GM21529 (cell line): ENCODE measurements around the gene PODXL2.
"Not testable (repeated sequence)": the region's sequence is repeated elsewhere in the genome, so short reads cannot be mapped to it uniquely, and the experiment has no call there.

ENCODE experiments used
- ATAC-seq: cut with Tn5 transposase; IDR thresholded peaks from one replicate; pipeline ENCODE4 v1.9.1; 2021; ENCODE audit not compliant: unreplicated experiment

Gene PODXL2

DNA sequence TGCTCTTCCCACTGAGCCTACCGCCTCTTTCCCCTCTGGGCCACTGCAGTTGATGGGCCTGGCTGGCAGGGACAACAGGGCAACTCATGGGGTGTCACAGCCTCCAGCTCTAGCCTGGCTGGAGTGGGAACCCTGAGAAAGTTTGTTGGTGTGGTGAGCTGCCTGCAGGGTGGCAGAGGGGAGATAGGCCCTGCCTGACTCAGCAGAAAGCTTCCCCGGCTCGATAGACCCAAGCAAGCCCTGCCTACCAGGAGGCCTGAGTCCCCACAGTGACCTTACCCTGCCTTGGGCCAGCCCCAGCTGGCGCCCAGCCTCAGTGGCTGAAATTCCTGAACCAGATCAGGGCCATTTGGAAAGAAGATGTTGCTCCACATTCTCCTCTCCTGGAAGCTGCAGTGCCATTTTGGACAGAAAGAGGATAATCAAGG lies 73.2 kb downstream of the PODXL2 start:
- no peak for ATAC-seq

DNA sequence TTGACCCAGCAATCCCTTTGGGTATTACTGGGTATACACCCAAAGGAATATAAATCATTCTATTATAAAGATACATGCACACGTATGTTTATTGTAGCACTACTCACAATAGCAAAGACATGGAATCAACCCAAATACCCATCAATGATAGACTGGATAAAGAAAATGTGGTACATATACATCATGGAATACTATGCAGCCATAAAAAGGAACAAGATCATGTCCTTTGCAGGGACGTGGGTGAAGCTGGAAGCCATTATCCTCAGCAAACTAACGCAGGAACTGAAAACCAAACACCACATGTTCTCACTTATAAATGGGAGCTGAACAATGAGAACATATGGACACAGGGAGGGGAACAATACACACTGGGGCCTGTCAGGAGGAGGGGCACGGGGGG lies 75.9 kb downstream of the PODXL2 start:
- ATAC-seq: not testable (repeated sequence)

DNA sequence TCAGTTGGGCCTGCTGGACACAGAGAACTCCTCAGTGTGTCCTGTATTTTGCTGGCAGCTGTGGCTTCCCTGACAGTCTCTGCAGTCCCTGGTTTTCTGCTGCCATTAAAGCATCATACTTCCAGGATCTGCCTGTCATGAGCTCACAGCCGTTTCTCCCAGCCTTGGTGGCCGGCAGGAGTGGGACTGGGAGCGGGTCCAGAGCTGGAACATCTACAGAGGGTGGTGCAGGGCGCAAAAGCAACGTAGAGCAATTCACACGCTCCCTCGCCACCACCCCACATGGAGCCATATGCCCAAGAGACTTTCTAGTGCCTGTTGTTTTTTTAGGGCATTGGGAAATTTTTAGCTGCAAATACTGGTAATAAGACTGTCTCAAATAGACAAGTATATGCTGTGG lies 77.3 kb downstream of the PODXL2 start:
- ATAC-seq: no peak

DNA sequence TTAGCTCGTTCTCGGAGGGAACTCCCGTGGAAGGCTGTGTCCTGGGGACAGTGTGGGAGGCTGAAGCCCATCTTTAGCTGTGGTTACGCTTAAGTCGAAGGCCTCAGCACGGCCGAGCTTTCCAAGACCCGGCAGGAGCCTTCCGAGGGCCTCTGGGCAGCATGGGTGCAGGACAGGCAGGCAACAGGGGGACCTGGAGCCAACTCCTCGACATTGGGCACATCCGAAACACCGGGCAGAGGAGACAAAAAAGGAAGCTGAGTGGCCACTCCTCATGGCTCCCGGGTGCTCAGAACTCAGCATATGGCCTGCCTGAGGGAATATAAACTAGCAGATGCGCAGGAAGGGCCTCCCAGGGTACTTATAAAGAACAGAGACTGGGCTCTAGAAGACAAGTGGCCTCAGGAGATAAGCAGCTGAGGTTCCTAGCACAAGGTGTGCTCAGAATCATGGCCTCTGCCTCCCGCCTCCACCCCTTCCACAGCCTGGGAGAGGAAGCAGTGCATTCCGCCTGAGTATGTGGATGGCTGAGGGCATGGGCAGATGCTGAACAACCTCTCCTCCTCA lies 77.9 kb downstream of the PODXL2 start:
- no peak for ATAC-seq

DNA sequence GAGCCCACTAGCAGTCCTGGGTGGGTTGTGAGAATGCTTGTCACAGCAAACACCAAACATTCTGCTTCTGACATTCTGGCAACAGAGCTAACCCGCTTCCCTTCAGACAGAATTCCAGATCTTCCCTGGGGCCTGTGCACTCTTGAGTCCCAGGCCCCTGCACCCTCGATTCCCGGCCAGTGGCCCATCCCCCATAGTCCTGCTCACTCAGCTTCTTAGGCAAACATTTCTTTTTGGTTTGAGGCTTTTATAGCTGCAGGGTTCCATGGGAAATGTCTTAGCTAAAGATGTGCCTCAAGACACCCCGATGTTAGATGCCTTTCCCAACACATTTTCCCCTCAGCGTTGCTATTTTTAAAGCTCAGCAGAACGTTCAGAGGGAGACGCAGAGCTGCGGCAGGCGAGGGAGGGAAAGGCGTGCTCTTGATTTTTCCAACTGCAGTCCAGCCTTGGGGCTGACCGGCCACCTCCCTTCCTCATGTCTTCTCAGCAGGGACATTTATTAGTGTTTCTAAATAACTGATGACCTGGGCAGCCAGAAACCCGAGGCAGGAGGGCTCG lies 78.9 kb downstream of the PODXL2 start:
- no peak for ATAC-seq

DNA sequence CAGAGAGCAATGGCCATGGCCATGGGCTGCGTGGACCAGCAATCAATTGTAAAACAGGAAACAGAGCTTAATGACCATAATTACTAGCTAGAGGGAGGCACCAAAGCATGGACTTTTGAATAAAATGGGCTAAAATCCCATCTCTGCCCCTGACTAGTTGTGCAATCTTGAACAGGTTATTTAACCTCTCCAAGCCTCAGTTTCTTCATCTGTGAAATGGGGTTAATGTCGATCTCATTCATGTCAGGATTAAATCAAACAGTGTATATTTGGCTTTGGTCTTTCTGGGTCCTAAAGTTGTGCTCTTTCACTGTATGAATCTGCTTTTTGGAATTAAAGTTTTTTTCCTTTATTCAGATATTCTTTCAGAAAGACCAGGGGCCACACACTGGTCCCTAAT lies 79.9 kb downstream of the PODXL2 start:
- no peak for ATAC-seq

DNA sequence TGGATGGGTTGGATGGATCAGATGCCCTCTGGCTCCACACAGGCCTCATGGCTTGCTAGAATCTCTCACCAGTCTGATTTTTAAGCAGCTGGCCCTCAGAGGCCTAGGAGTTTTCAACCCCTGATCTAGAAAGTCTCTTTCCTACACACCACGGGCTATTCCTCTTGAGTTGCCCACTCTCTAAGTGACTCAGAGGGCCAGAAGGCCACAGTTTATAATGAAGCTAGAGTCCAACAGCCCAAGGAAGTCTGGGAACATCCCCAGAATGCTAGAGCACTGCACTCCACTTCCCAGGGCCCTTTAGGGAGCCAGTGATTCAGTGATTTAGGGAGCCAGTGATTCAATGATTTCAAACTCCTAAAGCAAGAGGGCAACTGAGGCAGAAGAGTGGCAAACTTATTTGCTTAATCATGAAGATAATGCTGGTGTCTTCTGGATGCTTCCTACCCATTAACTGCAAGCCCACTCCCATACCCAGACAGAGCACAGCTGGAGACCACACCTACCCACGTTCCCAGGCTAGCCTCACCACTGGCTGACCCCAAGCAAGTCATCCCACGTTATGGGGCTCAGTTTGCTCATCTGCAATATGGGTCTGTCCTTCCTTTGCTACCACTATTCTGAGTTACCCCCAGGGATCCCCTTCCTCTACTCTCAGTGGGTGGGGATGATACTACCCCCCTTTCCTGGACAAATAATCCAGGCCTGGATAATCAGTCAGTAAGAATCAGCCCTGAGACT lies 80.5 kb downstream of the PODXL2 start:
- no peak for ATAC-seq

DNA sequence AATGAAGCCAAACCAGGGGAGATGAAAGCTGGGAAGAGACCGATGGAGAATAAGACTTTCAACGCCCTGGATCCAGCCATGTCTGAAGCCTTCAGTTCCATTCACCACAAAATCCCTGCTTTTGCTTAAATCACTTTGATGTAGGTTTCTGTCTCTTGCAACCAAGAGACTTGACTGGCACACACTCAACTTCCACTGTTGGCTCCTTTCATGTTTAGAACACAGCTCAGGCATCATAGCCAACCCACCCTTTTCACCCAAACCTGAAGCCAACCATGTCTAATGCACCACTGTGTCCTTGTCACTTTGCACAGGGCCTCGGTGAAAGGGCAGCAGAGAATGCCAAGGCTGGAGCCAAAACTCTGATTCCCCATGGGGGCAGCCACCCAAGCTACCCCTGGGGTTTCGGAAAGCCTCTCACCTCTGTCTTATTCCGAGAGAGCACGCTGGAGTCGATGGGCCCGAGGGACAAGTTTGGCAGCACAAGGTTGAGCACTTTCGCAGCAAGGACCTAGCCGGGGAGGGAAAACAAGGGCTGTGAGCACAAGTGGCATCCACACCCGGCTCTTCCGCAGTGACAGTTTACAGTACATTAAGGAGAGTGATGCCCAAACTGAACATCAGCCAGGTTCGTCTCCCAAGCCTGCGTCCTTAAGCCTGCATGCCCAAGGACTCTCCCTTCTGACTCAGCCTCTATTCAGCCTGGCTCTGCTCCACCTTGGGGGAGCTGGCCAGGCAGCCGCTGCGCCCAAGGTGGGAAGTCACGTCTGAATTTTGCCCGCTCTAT lies 81.4 kb downstream of the PODXL2 start:
- no peak for ATAC-seq

DNA sequence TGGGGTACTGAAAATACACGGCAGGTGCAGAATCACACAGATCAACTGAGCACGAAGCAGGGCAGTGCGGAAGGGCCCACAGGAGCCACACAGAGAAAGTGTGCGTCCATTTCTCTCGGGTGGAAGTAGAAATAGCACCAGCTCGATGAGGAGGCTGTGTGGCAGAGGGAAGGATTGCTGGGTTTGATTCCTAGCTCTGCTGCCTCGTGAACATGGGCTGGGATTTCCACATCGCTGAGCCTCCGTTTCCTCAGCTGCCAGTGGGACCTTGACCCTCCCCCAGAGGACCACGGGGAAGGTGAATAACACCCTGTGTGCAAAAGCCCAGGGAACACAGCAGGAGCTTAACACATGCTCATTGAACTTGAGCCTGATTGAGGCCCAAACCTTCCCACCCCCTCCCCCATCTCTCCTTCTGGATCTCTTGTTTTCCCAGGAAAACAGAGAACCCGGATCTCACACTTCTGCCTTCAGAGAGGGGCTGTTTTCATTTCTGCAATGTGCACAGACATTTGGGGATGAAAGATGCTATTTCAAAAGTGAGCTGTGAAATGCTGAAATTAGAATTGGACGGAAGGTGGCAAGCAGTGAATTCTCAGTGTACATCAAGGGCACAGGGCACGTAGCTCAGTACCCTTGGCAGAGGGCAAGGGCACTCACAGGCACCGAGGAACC lies 82.2 kb downstream of the PODXL2 start:
- no peak for ATAC-seq

DNA sequence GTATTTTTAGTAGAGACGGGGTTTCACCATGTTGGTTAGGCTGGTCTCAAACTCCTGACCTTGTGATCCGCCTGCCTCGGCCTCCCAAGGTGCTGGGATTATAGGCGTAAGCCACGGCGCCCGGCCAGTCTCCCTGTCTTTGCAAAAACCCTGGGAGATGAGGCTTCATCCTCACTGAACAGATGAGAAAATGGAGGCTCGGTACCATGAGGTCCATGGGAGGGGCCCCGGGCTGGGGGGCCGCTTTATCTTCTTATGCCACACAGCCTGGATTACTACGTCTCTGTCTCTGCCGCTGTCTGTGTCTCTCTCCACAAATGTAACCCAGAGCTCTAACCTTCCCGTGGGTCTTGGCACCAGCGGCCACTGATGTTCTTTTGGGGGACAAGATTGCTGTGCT lies 82.9 kb downstream of the PODXL2 start:
- no peak for ATAC-seq

DNA sequence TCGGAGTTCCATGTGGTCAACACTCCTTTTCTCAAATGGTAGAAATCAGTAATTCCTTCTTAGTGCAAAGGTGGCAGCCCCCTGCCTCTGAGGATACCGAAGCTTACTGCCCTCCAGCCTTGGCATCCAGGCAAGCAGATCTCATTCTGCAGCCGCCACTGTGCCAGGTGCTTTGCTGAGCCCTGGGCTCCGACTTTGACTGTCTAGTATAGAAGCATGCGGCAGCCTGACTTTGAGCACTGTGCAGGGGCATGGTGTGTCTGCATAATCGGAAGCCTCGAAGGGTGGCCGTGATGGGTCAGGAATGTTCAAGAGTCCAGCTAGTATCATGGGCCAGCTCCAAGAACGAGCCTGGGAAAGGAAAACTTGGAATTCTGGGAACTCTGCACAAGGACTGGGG lies 83.5 kb downstream of the PODXL2 start:
- ATAC-seq: no peak

DNA sequence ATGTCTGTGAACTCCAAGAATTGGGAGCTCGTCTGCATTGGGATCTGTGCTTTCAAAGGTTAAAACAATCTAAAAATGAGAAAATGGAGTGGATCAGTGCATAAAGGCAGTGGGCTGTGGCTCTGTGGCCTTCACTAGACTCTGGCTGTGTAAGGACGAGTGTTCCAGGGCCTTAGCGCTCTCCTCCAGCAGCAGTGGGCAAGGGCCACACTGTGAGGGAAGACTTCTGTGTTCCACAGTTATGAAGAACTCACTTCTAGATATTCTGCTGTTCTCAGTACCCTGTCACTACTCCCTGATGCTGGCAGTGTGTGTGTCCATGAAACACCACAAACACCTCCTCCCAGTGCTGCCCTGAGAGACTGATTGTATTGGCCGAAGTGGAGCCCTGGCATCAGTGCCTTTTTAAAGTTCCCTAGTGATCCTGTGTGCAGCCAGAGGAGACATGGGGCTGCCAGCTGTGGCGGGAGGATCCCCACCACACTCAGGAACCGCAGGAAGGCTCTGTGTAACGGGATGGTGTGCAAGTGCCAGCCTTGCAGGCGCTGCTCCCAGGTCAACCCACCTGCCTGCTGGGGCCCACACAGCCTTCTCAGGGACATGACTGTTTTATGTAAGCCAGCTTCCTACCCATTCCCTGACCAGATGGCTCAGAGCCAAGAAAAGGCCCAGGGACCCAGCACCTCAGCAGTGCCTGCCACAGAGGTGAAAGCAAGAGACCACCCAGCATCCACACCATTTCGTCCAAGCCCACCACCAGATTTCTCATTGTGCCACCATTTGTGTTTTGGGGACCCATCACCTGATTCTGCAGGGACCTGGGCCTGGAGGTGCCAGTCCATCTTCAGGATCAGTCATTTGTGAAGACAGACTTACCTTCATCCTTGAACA lies 84.1 kb downstream of the PODXL2 start:
- ATAC-seq: no peak

DNA sequence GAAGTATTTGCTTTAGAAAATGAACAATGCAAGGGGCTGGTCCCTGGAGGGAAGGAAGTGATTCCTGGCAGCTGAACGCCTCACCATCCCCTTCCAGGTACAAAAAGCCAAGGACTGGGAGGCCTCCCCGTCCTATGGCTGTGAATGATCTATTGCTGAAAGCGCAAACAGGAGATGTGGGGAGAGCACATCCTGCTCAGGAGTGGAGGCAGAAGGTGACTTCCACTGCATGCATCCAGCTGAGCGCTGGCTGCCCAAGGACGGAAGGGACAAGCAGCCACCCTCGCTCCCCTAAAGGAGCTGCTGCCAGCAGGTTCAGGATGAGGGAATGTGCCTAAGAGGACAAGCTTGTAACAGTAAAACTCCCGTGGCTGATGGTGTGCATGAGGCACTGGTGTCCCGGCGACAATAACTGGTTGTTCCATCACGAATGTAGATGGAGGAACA lies 85.2 kb downstream of the PODXL2 start:
- ATAC-seq: no peak

DNA sequence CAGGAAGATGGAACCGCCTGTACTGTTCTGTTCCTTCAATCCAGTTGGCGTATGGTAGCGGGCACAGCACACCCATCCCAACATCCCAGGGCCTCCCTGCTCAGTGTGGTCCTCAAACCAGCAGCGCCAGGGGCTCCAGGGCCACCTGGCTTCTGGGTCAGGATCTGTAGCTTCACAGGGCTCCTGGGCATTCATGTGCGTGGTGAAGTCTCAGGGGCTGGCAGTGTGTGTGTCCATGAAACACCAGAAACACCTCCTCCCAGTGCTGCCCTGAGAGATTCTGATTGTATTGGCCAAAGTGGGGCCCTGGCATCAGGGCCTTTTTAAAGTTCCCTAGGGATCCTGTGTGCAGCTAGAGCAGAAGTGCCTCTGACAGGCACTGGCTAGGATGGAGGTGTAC lies 85.9 kb downstream of the PODXL2 start:
- no peak for ATAC-seq

DNA sequence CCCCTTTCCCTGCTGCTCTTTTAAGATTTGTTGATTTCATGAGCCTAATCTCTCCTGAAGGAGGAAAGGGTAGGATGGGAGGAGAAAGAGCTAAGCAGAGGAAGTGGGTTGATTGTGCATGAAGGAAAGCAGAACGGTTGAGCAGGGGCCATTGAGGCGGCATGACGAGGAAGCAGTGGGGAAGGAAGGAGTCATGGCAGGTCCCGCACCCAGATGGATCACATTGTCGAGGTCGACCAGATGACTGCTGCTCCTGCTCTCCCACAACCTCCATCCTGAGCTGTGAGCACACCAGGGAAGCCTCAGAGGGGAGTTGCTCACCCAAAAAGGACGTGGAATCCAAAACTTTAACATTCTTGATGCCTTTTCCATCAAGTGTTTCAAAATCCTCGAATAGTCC lies 86.5 kb downstream of the PODXL2 start:
- ATAC-seq: no peak

DNA sequence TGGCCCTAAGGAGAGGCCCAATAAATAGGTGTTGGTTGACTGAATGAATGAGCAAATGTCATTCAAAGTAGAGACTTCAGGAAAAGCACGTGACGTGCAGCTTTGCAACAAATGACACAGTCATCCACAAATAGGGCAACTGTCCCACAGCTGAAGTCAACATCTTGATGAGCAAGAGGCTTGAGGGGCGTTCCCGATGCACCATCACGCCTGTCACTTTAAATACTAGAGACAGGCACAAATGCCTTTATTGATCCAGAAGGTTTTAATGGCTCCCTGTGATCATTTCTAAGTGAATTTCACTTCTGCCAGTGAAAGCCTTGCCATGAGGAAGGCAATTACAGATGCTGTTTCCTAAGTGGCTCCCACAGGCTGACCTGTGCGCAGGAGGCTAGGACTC lies 87.4 kb downstream of the PODXL2 start:
- no peak for ATAC-seq

DNA sequence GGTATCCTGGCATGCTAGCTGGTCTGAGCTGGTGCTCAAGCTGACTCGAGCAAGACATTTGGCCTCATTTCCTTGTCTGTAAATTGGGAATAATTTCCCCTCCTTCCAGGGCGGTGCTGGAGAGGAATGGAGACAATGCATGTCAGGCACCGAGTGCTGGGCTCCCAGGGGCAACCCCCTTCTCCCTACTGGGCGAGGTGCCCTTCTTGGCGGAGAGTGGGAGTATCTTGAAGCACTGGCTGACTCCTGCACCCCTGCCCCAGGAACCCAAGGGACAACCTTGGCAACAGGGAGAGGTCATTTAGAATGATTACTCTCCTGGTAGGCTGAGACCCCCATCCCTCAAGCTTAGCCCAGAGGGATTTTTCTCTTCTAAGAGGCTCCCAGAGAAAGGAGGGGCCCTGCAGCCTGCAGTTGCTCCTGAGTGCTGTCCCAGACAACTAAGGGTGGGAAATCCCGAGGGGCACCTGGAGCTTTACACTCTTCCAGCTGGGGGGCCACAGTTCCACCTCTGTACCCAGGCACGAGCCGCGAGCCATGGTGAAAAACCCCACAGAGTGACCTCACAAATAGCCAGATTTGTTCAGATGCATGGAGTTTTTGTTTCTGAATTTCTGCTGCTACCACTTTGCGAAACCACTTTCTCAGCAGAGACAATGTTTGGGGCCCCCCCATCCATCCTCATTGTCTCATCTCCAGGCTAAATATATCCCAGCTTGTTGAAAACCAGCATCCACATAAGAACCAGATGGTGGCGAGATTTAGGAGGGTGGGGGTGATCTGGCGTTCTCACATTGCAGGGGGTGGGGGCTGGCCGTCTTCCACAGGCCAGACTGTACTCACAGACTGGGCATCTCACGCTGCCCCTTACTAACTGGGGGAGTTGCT lies 88.6 kb downstream of the PODXL2 start:
- no peak for ATAC-seq

DNA sequence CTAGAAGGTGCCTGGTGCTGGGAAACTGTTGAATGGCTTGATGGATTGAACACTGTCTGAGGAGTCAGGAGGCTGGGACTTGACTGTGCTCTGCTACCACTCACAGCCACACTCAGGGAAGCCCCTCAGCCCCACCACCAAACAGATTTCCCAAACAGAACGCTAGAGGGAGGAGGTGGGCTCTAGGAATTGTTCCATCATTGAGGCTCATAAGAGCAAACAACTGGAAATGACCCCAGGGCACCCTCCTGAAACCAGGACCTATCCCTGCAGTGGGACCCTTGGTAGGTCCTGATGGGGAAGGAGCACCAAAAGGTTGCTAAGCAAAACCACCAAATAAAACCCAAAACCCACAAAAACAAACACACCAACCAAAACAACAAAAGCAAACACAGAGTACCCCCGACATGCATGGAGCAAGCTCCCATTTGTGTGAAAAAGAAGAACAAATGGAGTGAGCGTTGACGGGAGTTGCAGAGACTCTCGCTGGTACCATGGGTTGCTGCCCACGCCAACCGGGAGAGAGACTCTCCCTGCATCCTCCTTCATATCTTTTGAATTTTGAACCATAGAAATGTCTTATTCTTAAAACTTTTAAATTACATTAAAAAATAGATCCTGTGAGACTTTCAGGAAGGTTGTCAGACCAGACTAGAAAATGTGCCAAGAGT lies 89.4 kb downstream of the PODXL2 start:
- ATAC-seq: no peak

DNA sequence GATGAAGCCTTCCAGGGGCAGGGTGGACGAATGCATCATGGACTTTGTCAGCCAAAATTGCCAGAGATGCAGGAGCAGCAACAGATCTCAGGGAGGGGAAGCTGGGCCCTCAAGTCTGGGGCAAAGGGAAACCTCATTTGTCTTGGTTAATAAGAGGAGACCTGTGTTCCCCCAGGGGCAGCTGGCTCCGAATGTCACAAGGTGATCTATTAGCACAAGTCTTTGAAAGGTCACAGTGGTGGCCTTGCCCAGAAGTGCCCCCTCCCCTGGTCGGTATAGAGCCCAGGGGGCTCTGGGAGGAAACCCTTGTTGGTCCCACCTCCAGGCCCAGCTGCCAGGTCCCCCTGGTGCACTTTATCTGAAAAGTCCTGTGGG lies 89.9 kb downstream of the PODXL2 start:
- no peak for ATAC-seq
